NCI-H1417 (cell line): ENCODE measurements around the gene FOXO1.
"Not testable (repeated sequence)": the region's sequence is repeated elsewhere in the genome, so short reads cannot be mapped to it uniquely, and the experiment has no call there.

Source experiments
- DNase-seq, 3 experiments: peaks; one replicate each; lab custom pipeline; 2025; lab: John Stamatoyannopoulos, UW

Gene FOXO1

DNA sequence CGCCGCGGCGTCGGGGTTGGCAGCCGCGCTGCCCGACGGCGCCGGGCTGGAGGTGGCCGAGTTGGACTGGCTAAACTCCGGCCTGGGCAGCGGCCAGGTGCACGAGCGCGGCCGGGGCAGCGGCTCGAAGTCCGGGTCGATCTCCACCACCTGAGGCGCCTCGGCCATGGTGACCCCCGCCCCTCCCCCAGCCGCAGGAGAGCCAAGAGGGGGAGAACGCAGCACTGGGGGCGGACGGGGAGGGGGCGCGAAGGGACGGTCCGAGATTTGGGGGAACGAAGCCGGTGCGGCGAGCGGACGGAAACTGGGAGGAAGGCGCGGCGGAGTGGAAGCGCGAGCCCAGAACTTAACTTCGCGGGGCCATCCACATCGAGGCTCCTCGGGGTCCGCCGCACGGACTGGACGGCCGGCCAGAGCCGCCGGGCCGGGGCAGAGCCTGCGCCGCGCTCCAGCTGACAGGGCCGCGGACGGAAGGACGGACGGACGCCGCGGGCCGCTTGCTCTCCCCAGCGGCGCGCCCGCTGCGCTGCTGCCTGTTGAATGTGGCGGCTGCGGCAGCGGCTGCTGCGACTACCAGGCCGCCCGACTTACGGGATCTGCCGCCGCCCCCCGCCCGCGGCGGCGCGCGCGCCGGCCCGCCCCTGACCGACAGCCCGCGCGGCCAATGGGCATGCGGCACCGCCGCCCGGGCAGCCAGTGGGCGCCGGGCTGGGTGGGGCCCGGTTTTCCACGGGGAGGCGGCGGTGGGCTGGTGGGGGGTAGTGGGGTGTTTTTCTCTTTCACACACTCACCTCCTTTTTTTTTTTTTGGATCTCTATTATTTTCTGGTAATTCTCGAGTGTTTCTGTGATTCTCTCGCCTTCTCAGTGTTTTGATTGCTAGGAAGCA, at the start of gene FOXO1:
Gene FOXO1, minus strand, starts transcription at position 597 of the 888 bp plus-strand sequence. Its CDS starts 429 bp downstream, at position 168.
- DNase-seq = peak; percentile 83 to 88 (median 84)

DNA sequence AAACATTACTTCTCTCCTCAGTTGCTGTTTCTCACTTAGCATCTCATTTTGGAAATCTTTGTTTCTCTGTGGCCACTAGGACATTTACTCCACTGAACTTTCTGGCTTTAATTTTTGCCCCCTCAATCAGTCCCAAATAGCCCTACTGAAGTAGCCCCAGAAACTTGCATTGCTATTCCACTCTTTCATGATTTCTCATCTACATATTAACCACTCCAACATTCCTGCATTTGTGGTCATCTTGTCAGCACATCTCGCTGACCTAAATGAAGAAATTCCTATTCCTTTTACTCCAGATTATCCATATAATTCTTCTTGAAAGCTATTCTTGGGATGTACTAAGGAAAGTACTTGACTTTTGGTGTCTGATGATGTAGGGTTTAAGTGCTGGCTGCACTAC, 48.0 kb upstream of the FOXO1 start:
- not testable (repeated sequence) for DNase-seq

- DNase-seq = no peak
Observed at GRCh38 chr13:40706439-40706838, 40.0 kb upstream of the FOXO1 start.

DNA sequence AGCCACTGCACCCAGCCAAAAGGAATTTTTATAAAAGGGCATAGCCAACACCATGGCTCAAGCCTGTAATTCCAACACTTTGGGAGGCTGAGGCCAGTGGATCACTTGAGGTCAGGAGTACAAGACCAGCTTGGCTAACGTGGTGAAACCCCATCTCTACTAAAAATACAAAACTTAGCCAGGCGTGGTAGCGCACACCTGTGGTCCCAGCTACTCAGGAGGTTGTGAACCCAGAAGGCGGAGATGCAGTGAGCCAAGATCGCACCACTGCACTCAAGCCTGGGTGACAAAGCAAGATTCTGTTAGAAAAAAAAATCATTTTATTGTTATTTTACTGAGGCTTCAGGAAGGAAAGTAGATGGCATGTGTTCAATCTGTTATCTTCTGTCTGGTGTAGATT, 31.3 kb upstream of the FOXO1 start:
- no peak for DNase-seq

DNA sequence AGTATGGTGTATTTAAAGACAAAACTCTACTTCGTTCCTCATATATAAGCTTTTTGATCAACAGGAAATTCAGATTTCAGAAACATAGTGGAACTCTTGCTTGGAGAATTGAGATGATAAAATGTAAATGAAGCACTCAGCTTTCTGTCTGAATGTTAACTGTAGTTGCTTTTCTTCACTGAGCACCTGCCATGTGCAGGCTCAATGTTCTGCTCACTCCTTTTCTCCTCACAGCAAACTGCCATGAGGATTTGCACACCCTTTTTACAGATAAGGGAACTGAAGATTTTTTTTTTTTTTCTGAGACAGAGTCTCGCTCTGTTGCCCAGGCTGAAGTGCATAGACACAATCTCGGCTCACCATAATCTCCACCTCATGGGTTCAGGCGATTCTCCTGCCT, 28.0 kb upstream of the FOXO1 start:
- DNase-seq = no peak

- DNase-seq = no peak
Observed at GRCh38 chr13:40692946-40693345, 26.5 kb upstream of the FOXO1 start.

- DNase-seq = no peak
Observed at GRCh38 chr13:40688781-40689180, 22.3 kb upstream of the FOXO1 start.

DNA sequence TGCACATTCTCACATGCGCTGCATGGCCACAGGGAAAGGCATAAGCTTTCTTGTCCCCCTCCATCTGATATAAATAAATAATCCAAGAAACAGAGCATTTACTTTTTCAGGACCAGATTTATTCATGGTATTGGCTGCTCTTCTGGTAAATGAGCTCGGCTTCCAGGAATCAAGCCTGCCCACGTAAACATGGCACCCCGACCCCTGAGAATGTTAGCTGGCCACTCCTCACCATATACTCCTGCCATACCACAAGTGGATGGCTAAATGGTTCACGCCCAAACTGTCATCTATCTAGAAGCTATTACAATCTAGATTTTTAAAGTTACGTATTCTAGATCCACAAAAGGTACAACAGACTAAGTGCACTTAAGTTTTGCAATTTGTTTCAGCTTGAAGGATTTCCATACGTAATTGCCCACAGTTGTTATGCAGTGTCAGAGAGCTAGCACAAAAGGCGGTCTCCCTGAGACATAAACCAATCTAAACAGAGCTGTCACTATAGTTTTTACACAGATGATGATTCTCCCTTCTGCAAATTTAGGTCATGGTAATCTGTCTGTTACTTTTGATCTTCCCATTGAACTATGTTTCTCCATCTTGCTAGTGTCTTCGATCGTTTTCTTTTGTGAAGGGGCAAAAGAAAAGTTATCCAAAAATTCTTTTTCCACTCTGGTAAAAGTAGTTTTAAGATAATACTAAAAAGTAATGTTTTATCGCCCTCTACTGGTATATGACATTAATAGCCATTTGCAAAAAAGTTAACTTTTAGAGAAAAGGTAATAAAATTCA, 16.2 kb upstream of the FOXO1 start:
- peak in 2 of 3 experiments; percentile 27 to 39 for DNase-seq

DNA sequence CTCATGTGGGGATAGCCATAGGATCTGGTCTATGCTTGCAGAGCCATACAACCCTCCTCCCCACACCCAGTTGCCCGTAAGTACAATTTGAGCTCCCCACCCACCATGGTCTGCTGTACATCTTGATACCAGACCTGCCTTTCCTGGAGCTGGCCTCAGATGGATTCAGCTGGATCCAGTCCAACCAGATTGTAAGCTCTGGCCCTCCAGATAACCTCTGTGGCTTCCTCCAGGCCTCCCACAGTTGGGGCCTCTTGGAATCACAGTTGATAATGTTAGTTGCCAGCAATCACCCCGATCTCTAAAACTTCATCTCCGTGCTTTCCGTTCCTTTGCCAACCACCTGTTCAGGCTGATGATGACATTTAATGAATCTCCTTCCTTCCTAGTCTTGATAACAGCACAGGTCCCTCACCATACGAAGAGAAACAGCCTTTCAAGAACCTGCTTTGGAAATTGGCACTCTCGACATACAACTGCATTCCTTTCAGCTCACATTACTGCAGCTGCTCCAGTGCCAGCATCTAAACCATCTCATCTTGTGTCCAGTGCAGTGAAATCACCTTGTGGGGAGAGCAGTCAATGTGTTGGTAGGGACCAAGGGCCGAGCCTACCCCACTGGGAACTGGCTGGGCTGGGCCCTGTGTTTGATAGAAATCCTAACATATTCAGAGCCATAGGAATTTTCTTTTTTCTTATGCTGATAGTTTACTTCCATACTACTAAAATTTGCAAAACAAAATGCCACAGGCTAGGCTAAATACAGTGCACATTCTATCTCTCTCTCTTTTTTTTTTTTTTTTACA, 15.1 kb upstream of the FOXO1 start:
- no peak for DNase-seq

- DNase-seq = peak in 1 of 3 experiments; percentile 33
Observed at GRCh38 chr13:40680659-40681323, 14.3 kb upstream of the FOXO1 start.

- DNase-seq = no peak
Observed at GRCh38 chr13:40679480-40679985, 13.1 kb upstream of the FOXO1 start.

GRCh38 chr13:40677064-40677463, 10.6 kb upstream of the FOXO1 start:
- DNase-seq = no peak

GRCh38 chr13:40676007-40676406, 9.6 kb upstream of the FOXO1 start:
- no peak for DNase-seq

DNA sequence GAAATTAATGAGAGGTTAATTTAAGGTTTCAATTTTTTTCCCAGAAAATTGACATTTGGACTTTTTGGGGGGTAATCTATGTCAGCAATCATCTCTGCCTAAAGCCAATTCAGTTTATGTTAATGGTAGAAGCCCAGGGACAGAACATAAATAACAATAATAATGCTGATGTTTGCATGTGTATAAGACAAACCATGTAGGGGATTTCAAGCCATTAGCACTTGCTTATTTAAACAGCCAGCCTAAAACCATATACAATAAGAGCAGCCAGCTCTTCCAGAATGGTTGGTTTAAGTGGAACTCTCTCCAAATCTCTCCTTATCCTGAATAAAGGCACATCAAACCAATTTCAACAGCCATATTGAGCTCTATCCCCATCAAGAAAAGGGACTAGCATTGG, 7.0 kb upstream of the FOXO1 start:
- DNase-seq = no peak

GRCh38 chr13:40672765-40673397, 6.4 kb upstream of the FOXO1 start:
- no peak for DNase-seq

- peak in 2 of 3 experiments; percentile 15 to 58 for DNase-seq
Observed at GRCh38 chr13:40671956-40672764, 5.7 kb upstream of the FOXO1 start.

GRCh38 chr13:40670307-40670706, 3.9 kb upstream of the FOXO1 start:
- no peak for DNase-seq

DNA sequence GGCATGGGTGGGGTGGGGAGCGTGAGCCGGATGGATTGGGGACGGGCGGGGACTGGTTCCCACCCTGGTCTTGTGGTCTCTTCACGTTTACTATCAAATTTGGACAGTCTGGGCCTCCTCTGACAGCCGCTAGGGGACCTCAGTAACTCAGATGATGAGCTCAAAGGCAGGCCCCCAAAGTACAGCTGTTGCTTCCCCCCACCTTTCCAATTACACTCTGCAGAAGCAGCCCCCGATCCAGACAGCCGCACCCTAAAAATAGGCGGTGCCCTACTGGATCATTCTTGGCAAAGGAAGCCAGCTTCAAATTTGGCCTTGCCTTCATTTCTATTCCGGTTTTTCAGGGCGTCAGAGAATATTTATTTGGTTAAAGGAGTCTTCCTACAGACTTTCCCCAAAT, 1.9 kb upstream of the FOXO1 start:
- no peak for DNase-seq

DNA sequence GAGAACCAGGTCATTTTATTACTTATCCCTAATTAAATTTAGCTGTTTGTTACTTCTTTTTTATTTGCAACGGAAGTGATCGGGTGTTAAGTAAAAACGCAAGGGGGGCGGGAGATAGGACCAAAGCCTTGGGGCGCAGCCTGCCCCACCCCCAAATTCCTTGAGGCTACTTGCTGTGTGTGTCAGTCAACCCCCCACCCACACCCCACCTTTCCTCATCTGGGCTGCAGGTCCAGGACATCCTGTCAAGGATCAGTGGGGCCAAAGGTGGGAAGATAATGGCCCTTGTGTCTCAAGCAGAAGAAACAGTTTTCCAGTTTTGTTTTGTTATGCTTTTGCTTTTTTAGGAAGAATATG, 1.2 kb upstream of the FOXO1 start:
- no peak for DNase-seq
